Measurements from ENCODE around the gene CLBA1. TPM values are rescaled to one million over a fixed set of nuclear protein-coding genes. Genes with fewer than 3 reads are reported as not detected.
A peak's percentile ranks its signal among the peaks of the same experiment; 100 is the strongest.

Gene CLBA1
- total RNA-seq, result 1 to 10 TPM; 1.2 TPM

GRCh38 chr14:104985675-104986486 is at the start of gene CLBA1:
CLBA1 (plus strand) TSS chr14:104985788; CDS start chr14:104986432, 644 bp downstream.
- Mint-ChIP-seq H3K4me1 (no peaks in the 10 kb centered on the region), H3K9me3 (no peaks in the 10 kb centered on the region), H3K4me3 (peak within 1 kb of the TSS; percentile 63), H3K36me3 (no peaks in the 10 kb centered on the region), H3K27ac (peak within 1 kb of the TSS; percentile 82), H3K27me3 (peaks cover 2% of the 10 kb centered on the region)
- POLR2A ChIA-PET, result interaction anchor here (0.6 to 2.7 kb wide), 8 partner anchors 30 to 313 kb away, joined by 3 to 19 read pairs (median 5); partner anchors contain the start of genes CDCA4 and GPR132
- ATAC-seq (ENCODE audit: low read depth) (peak; percentile 92), DNase-seq (peak; percentile 93)

GRCh38 chr14:104935955-104936354 is 49.6 kb upstream of the CLBA1 start:
- peaks cover 2% of the 10 kb centered on the region for H3K4me1 Mint-ChIP-seq
- no peak overlapping the region for H3K27ac Mint-ChIP-seq
- no peaks in the 10 kb centered on the region for H3K36me3 Mint-ChIP-seq
- no peak overlapping the region for H3K4me3 Mint-ChIP-seq
- ATAC-seq (ENCODE audit: low read depth), result no peak
- DNase-seq, result peak; percentile 26
- no peaks in the 10 kb centered on the region for H3K9me3 Mint-ChIP-seq
- POLR2A ChIA-PET, result no interaction called here
- H3K27me3 Mint-ChIP-seq, result peaks cover 39% of the 10 kb centered on the region

GRCh38 chr14:104936361-104937155 is 49.0 kb upstream of the CLBA1 start:
- H3K4me3 Mint-ChIP-seq, result no peak overlapping the region
- DNase-seq (no peak), ATAC-seq (ENCODE audit: low read depth) (no peak)
- no peaks in the 10 kb centered on the region for H3K9me3 Mint-ChIP-seq
- no peaks in the 10 kb centered on the region for H3K36me3 Mint-ChIP-seq
- no peak overlapping the region for H3K27ac Mint-ChIP-seq
- peaks cover 2% of the 10 kb centered on the region for H3K4me1 Mint-ChIP-seq
- peaks cover 39% of the 10 kb centered on the region for H3K27me3 Mint-ChIP-seq
- POLR2A ChIA-PET, result no interaction called here

GRCh38 chr14:104937161-104937560 is 48.4 kb upstream of the CLBA1 start:
- Mint-ChIP-seq H3K4me3 (no peak overlapping the region), H3K27ac (no peak overlapping the region), H3K27me3 (peaks cover 39% of the 10 kb centered on the region), H3K36me3 (no peaks in the 10 kb centered on the region), H3K9me3 (no peaks in the 10 kb centered on the region), H3K4me1 (peaks cover 2% of the 10 kb centered on the region)
- no peak for ATAC-seq (ENCODE audit: low read depth)
- no peak for DNase-seq
- POLR2A ChIA-PET, result no interaction called here

DNA sequence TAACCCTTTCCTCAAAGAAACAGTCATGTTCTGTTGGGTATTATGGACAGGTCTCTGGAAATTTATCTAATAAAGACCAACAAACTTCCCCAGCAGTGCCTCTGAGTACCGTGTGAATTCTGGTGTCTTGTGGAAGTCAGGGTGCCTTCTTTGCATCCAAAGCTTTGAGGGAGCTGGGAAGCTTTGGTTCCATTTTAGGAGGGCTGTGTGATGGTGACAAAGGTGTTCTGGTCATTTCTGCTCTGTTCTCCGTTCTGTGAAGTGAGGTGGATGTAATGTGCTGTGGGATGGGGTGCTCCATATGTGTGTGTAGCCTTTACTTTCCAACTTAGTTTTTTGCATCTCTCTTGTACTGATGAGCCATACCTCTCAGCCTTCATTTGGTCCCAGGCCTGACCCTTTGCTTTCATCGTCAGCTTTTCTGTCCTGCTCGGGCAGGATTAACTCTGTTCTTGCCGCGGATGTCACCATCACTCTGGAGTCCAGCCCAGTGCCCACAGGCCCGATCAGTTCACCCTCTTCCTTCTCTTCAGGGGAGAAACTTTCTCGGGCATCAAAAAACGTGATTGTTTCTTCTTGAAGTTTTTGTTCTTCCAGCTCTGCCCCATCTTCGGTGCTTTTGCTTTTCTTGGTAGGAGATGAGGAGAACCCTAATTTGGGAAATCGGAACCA is 47.8 kb upstream of the CLBA1 start:
- Mint-ChIP-seq H3K4me1 (peaks cover 2% of the 10 kb centered on the region), H3K27me3 (peaks cover 39% of the 10 kb centered on the region), H3K4me3 (no peak overlapping the region), H3K9me3 (no peaks in the 10 kb centered on the region), H3K27ac (no peak overlapping the region), H3K36me3 (no peaks in the 10 kb centered on the region)
- no peak for ATAC-seq (ENCODE audit: low read depth)
- no peak for DNase-seq
- POLR2A ChIA-PET, result no interaction called here

DNA sequence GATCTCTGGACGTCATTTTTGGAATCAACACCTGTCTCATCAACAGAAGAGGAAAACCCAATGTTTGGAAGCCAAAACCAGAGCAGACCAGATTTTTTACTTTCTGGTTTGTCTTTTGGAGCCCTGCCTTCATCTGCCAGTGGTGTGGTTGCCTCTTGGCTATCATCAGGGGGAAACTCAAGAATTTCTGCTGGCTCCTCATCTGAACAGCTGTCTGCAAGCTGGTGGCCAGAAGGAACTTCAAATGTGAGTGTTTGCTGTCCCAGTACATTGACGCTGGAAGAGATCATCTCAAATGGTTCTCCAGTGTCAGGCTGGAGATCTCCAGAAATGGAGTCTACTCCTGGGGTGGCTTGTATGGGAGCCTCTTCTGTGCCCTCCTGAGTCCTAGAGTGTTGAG is 47.2 kb upstream of the CLBA1 start:
- no peaks in the 10 kb centered on the region for H3K36me3 Mint-ChIP-seq
- peaks cover 39% of the 10 kb centered on the region for H3K27me3 Mint-ChIP-seq
- H3K9me3 Mint-ChIP-seq, result no peaks in the 10 kb centered on the region
- POLR2A ChIA-PET, result no interaction called here
- DNase-seq (no peak), ATAC-seq (ENCODE audit: low read depth) (no peak)
- peaks cover 2% of the 10 kb centered on the region for H3K4me1 Mint-ChIP-seq
- no peak overlapping the region for H3K27ac Mint-ChIP-seq
- no peak overlapping the region for H3K4me3 Mint-ChIP-seq

GRCh38 chr14:104938960-104939359 is 46.6 kb upstream of the CLBA1 start:
- Mint-ChIP-seq H3K27me3 (peaks cover 38% of the 10 kb centered on the region), H3K4me3 (no peak overlapping the region), H3K36me3 (no peaks in the 10 kb centered on the region), H3K9me3 (no peaks in the 10 kb centered on the region), H3K27ac (no peak overlapping the region), H3K4me1 (peaks cover 2% of the 10 kb centered on the region)
- POLR2A ChIA-PET, result no interaction called here
- no peak for DNase-seq
- ATAC-seq (ENCODE audit: low read depth), result no peak

- Mint-ChIP-seq H3K27me3 (peaks cover 29% of the 10 kb centered on the region), H3K36me3 (no peaks in the 10 kb centered on the region), H3K4me1 (no peaks in the 10 kb centered on the region), H3K9me3 (no peaks in the 10 kb centered on the region), H3K27ac (no peak overlapping the region), H3K4me3 (no peak overlapping the region)
- ATAC-seq (ENCODE audit: low read depth), result no peak
- POLR2A ChIA-PET, result no interaction called here
- no peak for DNase-seq
These were observed 45.8 kb upstream of the CLBA1 start for GRCh38 chr14:104939666-104940410.

DNA sequence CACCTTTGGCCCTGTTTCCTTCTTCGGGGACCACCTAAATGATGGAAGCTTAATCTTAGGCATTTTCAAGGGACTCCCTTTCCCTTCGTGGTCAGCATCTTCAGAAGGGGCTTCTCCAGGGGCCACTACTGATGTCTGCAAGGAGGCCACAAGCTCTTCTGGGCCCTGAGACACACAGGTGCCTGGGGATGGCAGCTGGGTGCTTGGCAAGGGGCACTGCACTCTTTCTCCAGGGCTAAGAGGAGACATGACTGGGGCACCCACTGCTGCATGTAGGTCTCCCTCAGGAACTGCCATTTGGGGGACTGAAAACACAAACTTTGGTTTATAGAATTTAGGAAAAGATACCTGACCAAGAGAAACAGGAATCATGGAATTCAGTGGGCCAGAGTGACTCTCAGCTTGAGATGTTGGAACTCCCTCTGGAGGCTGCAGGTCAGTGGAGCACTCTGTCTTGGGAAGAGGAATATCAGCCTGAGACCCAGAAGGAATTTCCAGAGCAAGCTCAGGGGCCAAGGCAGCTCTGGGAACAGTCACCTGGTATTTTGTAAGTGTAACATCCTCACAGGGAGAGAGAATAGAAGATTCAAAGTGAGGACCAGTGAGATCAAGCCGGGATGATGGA is 45.0 kb upstream of the CLBA1 start:
- ATAC-seq (ENCODE audit: low read depth) (no peak), DNase-seq (no peak)
- H3K9me3 Mint-ChIP-seq, result no peaks in the 10 kb centered on the region
- peaks cover 21% of the 10 kb centered on the region for H3K27me3 Mint-ChIP-seq
- H3K27ac Mint-ChIP-seq, result no peak overlapping the region
- POLR2A ChIA-PET, result no interaction called here
- H3K4me3 Mint-ChIP-seq, result no peak overlapping the region
- no peaks in the 10 kb centered on the region for H3K36me3 Mint-ChIP-seq
- no peaks in the 10 kb centered on the region for H3K4me1 Mint-ChIP-seq

- no peak overlapping the region for H3K27ac Mint-ChIP-seq
- H3K9me3 Mint-ChIP-seq, result no peaks in the 10 kb centered on the region
- ATAC-seq (ENCODE audit: low read depth) (no peak), DNase-seq (no peak)
- H3K27me3 Mint-ChIP-seq, result peaks cover 20% of the 10 kb centered on the region
- H3K4me3 Mint-ChIP-seq, result no peak overlapping the region
- H3K36me3 Mint-ChIP-seq, result no peaks in the 10 kb centered on the region
- POLR2A ChIA-PET, result no interaction called here
- no peaks in the 10 kb centered on the region for H3K4me1 Mint-ChIP-seq
These were observed 43.9 kb upstream of the CLBA1 start for GRCh38 chr14:104941508-104942365.

- H3K27me3 Mint-ChIP-seq, result peaks cover 18% of the 10 kb centered on the region
- H3K27ac Mint-ChIP-seq, result no peak overlapping the region
- H3K36me3 Mint-ChIP-seq, result no peaks in the 10 kb centered on the region
- POLR2A ChIA-PET, result no interaction called here
- no peaks in the 10 kb centered on the region for H3K9me3 Mint-ChIP-seq
- no peak for ATAC-seq (ENCODE audit: low read depth)
- DNase-seq, result no peak
- no peak overlapping the region for H3K4me3 Mint-ChIP-seq
- no peaks in the 10 kb centered on the region for H3K4me1 Mint-ChIP-seq
These were observed 43.0 kb upstream of the CLBA1 start for GRCh38 chr14:104942586-104942985.

All from activated naive CD8-positive, alpha-beta T cell treated with anti-CD3 and anti-CD28 coated beads, Interleukin-2, amount 10 ng/mL, durations not matched to agents 7 days and 5 days (primary cell).